TTC549 (cell line): ENCODE data around the gene ELMO3.

ENCODE experiments used
- FAIRE-seq: peaks from 2 replicates; lab custom pipeline; 2012; peaks lifted over from hg19 to GRCh38; lab: Jason Lieb, UNC

The ELMO3 gene, protein sequence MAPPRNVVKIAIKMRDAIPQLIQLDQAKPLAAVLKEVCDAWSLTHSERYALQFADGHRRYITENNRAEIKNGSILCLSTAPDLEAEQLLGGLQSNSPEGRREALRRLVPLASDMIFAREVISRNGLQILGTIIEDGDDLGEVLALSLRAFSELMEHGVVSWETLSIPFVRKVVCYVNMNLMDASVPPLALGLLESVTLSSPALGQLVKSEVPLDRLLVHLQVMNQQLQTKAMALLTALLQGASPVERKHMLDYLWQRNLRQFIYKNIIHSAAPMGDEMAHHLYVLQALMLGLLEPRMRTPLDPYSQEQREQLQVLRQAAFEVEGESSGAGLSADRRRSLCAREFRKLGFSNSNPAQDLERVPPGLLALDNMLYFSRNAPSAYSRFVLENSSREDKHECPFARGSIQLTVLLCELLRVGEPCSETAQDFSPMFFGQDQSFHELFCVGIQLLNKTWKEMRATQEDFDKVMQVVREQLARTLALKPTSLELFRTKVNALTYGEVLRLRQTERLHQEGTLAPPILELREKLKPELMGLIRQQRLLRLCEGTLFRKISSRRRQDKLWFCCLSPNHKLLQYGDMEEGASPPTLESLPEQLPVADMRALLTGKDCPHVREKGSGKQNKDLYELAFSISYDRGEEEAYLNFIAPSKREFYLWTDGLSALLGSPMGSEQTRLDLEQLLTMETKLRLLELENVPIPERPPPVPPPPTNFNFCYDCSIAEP

DNA sequence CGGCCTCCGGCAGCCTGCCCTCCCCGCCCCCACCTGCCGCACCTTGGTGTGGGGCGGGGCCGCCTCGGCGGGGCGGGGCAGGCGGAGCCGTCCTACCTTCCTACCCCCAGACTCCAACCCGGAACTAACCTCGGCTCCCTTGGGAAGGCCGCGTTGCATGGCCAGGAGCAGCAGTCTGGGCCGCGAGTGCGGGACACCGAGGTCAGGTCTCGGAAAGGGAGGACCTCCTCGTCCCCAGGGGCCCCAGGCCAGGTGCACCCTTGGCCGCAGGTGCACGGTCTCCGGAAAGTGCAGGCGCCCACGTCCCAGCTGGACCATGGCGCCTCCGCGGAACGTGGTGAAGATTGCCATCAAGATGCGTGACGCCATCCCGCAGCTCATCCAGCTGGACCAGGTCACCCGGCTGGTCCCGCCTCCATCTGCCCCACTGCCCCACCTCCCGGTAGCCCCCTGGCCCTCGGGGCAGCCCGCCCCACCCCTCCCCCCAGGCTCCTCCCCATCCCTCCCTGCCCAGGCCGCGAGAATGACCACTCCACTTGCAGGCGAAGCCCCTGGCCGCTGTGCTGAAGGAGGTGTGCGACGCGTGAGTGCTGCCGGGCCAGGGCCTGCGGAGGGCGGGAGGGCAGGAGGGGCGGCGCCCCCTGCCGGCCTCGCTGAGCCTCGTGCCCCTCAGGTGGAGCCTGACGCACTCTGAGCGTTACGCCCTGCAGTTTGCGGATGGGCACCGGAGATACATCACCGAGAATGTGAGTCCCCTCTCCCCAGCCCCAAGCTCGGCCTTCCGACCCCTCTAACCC is at the start of gene ELMO3:
ELMO3 (plus strand) TSS at position 121 of the 797 bp plus-strand sequence; CDS start at position 317, 196 bp downstream.
- no peak for FAIRE-seq

DNA sequence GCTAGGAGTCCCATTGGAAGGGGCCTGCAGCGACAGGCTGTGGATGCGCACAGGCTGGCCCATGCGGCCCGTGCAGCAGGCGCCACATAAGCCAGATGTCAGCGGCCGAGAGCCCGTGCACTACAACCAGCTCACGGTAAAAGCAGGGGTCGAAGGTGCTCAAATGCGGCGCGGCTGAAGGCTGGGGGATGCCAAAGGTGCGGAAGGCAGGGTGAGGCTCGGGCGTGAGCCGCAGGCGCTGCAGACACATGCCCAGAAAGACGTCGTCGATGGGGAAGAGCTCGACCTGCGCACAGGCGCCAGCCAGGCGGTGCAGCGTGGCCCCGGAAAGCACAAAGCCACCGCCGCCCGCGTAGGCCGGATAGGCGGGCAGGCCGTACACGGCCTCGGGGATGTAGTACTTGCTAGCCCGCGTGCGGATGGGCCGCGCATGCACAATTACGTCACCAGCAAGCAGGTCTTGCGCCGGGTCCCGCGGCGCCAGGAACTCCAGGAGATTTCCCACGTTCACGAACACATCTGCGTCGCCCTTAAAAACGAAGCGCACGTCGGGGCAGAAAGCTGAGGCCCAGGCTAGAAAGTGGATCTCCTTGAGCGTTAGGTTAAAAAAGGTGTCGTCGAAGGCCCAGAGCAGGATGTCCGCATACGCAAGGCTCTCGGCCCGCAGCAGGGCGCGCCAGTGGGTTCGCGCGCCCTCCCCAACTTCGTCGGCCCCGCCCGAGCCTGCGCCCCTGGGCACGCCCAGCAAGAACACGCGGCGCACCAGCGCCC is 49.5 kb upstream of the ELMO3 start:
- FAIRE-seq, result no peak

DNA sequence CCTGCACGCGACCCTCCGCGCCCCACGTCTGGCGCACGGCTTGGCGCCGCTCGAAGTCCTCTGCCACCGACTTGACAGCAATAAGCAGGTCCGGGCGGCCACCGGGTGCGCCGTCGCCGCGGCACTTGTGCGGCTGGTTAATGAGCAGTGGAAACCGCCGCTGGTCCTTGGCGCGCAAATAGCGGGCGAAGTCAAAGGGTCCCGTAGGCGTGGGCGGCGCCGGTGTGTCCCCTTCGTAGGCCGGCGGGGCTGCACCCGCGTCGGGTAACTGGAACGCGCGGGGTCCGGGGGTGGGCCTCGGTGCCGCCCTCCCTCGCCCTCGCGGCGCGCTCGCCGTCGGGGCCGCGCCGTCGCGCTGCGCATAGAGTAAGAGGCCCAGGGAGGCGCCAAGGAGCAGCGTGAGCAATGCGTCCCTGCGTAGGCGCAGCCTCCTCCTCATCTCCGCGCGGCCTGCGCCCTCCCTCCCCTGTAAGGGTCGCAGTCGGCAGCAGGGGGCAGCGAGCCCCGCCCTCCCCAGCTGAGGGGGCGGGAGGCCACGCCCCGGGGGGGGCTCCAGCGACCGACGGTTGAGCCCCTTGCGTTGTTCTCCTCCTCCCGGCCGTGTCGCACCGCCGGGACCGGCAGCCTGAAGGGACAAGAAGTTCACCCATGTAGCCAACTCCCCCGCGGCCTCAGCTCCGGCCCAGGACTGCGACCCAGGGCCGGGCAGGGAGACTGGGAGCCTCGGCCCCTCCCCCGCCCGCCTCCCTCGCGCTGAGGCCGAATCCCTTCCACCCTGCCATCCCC is 48.7 kb upstream of the ELMO3 start:
- no peak for FAIRE-seq

DNA sequence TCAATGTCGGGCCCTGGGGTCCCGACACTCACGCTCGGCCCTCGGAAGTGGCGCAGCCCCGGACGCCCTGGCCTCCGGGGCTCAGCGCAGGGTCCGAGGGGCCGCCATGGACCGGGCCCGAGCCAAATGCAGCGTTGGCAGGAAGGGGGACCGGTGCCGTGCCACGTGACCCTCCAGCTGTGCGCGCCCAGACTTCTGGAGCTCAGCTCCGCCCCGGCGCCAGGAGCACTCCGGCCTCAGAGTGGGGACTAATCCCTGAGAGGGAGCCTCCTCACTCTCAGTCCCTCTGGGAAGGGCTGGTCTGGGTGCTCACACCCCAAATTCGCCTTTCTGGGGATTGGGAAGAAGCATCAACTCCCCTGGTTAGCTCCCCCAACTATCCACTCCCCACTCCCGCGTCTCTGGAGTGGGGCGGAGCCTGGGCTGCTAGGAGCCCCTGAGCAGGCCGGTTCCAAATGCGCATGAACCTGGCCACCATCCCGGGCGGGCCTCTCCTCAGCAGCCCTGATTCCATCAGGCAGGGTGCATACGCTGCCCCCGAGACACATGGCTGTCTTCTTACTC is 48.0 kb upstream of the ELMO3 start, which contains the start of gene B3GNT9:
B3GNT9 (minus strand) TSS at position 166 of the 564 bp plus-strand sequence. CDS start 513 bp downstream, outside the sequence.
- FAIRE-seq, result no peak

DNA sequence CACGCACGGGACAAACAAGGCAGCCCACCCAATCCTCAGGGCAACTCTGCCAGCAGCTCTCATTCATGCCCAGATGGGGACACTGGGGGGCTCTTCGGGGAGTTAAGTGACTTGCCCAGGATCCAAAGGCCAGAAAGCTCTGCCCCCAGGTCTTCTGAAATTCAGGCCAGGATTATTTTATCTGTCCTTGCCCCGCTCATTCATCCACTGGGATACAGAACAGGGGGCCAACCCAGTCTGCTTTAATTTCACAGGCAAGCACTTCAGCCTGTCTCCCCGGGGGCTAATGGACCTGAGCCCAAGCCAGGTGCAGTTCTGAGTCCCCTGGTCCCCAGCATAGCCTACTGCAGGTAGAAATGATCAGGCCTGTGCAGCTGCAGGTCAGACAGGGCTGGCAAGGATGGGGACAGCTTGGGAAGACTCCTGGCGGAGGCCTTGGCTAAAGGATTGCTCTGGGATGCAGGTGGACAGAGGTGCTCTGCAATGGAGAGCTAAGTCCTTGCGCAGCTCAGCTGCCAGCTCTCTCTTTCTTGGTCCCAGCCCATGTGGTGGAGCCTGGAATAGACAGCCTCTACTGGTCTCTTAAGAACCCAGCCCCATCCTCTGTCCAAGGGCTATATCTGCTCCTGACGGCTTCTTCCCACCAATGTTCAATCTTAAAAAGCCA is 47.4 kb upstream of the ELMO3 start:
- FAIRE-seq, result no peak

DNA sequence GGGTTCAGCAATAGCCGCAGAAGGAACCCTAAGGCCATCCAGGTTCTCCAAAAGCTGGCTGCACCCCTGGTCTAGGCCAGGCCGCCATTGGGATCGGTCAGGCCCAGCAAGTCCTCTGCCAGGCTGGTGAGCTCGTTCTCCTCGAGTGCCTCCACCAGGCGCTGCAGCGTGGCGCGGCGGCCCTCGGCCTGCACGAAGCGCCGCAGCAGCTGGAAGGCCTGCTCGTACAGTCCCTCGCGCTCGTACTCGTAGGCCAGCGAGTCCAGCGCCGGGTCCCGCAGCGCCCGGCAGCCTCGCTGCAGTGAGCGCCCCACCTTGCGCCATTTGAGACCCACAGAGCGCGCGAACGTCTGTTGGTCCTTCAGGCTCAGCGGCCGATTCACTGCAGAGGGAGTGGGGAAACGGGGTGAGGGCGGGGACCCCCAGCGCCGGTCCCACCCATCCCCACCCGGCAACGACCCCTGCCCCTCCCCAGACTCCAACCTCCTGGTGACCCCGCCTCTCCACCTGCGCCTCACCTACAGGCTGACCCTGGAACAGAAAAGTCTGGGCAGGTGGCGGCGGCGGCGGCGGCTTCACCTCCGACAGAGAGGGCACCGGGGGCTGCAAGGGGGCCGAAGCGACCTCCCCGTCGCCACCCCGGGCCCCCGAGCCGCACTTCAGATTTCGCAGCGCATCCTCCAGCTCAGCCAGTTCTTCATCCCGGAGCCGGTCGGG is 44.2 kb upstream of the ELMO3 start:
- no peak for FAIRE-seq

DNA sequence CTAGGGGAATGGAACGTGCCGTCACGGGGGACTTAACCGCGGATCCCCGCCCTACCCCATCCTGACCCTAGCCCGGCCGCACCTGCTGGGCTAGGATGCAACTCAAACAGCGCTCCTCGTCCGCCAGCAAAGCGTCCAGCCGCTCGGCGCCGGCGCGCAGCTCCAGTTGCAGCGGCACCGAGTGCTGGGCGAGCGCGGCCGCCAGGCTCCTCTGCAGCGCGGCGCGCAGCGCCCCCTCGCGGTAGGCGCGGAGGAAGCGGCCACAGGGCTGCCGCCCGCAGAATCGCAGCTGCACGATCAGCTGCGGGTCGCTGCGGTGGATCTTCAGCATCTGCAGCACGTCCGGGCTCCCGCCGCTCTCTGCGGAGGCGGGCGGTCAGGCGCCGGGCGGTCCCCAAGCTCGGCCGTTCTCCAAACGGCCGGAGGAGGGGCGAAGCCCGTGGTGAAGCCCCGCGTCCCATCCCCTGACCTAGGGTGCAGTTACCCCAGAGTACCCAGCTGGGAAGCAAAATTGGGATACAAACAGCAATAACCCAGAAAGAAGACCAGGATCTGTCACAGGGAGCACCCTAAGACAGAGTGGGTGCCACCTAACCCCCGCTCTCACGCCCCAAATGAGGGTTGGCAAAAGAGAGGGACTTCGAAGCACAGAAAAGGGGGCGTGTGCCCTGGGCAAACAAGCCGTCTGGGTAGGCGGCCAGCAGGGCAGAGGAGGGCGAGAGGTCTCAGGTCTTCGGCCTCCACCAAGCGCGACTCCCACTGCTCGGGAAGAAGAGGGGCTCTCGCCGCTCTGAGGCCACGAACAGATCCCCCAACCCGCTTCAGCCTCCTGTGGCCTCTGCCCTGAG is 43.4 kb upstream of the ELMO3 start:
- no peak for FAIRE-seq

DNA sequence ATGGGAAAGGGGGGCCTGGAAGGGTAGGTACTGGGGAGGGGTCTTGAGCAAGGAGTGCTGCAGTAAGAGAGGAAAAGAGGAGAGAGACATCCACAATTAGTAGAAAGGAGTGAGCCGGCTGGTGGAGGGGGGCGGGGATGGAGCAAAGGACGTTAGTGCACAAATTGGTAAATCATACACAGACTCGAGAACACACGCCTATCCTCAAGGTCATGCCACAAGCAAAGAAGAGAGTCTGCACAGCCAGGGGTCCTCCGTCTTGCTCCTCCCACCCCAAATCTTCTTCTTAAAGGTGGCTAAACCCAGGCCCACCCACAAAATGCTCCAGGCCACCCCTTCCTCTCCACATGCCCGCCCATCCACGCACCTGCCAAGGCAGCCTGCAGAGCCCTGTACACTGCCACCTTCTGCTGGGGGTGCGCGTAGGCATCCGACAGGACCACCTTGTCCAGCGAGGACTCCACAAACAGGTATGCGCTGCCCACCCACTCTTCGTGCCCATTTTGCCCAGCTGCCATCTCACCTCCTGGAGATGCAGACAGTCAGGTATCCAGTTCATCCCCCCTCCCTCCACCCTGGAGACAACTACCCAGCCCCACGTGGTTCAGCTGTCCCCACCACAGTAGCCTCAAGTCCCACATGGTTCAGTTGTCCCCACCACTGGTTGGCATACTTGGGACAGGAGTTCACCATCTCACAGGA is 42.6 kb upstream of the ELMO3 start:
- no peak for FAIRE-seq

DNA sequence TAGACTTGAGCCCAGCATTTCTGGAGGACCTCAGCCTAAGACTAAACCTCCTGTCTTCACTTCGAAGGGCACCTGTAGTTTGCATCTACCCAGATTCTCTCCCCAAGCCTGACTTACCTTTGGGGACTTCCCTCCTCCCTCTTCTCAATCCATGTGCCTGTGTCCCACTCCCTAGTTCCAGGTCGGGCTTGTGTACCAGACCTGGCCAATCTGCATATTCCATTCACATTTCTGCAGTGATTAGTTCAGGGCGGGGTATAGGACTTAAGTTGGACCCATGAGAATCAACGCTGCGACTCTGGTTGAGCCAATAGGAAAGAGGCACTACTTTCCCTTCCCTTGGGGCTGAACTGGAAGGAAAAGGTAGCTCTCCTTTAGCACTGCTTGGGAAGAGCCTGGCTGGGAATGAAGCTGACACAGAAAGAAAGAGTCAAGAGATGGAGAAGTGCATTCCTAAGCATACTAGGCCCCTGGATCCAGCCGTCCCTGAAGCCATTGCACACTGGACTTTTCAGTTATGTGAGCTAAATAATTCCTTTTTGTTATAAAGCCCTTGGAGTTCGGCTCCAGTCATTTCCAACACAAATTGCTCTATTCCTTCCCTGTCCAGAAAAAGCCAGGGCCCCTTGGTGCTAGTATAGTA is 41.7 kb upstream of the ELMO3 start:
- FAIRE-seq, result no peak

DNA sequence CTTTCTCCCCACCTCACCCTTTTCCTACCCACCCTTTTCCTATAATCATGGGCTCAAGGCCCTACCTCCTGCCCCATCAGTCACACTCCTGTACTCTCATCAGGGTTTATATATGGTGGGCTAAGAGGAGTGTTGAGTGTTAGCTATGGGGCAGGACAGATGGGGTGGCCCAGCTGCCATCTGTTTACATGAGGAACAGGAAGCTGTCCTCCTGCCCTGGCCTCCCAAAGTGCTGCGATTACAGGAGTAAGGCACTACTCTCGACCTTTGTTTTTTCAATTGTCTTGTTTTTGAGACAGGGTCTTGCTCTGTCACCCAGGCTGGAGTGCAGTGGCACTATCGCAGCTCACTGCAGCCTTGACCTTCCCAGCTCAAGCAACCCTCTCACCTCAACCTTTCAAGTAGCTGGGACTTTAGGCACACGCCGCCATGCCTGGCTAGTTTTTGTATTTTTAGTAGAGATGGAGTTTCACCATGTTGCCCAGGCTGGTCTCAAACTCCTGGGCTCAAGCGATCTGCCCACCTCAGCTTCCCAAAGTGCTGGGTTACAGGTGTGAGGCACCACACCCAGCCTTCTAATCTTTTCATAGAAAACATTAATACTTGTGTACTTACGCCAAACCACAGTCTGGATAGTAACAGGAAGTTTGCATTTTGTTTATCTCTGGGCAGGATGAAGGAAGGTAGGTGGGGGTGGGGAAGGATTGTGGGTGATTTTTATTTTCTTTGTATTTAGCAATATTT is 40.9 kb upstream of the ELMO3 start:
- FAIRE-seq, result no peak

DNA sequence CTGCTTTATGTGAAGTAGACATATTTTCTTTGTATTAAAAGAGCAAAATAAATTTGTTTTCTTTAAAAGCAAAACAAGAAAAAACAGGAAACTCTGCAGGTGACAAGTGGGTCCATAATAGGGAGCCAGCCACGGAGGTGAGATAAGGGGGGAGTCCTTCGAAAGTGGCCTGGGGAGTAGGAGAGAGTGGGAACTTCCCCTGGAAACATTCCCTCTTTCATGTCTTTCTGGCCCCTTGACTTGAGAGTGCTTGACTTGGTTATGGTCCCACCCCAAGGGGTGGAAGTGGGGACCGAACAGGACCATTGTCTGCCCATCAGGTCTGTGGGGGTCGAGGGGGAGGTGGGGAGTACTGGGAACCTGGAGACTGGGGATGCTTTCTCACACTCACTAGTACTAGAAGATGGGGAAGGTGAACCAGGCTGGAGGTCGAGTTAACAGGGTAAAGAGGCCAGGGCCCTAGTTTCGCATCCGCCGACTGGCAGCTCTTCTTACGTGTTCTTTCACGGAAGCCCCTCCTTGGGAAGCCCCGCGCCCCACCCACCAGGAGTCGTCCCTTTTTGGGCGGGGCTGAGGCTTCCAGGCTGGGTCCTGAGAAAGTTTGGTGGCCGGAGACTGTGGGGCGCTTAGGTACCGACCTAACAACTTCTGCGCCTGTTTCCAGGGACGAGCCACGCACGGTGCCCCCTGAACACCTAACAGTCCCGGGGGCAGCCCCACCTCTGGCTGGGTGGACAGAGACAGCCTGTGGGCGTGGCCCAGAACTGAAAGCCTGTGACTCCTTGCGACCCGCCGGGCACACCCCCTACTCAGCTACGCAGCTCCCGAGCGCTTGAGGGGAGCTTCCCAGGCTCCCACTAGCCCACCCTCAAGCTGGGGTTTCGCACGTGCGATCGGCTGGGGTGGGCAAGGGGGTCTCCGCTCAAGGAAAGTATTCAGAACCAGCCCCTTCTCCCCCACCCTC is 40.0 kb upstream of the ELMO3 start:
- FAIRE-seq, result no peak

DNA sequence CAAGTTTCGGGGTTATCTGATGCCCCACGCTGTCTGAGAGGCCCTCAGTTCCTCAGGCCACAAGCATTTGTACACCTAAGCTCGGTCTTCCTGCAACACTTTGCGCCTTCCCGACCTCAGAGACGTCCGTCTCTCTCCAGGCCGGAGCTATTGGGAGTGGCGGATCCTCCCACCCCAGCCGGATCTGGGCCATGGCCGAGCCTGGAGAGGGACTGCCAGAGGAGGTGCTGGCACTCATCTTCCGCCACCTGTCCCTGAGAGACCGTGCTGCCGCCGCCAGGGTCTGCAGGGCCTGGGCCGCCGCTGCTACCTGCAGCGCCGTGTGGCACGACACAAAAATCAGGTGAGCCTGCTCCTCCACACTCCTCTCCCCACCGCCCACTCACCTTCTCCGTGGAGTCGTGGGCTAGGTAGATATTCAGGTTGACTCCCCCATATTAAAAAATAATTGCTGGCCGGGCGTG is 37.3 kb upstream of the ELMO3 start:
- FAIRE-seq, result no peak

DNA sequence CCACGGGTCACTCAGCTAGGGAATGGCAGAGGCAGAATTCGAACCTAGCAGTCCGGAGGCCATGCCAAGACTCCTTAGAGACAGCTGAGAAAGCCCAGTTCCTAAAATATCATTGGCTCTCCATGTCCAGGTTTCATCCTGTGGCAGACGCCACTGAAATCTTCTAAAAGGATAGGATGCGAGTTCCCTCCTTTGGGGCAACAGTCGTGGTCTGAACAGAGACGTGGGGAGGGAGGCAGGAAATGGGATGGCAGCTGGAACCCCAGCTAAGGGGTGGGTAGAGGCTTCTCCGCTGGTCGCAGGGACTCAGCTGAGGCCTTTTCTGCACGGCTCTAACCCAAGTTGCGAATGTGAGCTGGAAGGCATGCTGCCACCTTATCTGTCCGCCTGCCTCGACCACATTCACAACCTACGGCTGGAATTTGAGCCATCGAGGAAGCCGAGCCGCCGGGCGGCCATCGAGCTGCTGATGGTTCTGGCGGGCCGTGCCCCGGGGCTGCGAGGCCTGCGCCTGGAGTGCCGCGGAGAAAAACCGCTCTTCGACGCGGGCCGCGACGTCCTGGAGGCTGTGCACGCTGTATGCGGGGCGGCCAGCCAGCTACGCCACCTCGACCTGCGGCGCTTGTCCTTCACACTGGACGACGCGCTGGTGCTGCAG is 36.3 kb upstream of the ELMO3 start:
- FAIRE-seq, result peak; percentile 28

DNA sequence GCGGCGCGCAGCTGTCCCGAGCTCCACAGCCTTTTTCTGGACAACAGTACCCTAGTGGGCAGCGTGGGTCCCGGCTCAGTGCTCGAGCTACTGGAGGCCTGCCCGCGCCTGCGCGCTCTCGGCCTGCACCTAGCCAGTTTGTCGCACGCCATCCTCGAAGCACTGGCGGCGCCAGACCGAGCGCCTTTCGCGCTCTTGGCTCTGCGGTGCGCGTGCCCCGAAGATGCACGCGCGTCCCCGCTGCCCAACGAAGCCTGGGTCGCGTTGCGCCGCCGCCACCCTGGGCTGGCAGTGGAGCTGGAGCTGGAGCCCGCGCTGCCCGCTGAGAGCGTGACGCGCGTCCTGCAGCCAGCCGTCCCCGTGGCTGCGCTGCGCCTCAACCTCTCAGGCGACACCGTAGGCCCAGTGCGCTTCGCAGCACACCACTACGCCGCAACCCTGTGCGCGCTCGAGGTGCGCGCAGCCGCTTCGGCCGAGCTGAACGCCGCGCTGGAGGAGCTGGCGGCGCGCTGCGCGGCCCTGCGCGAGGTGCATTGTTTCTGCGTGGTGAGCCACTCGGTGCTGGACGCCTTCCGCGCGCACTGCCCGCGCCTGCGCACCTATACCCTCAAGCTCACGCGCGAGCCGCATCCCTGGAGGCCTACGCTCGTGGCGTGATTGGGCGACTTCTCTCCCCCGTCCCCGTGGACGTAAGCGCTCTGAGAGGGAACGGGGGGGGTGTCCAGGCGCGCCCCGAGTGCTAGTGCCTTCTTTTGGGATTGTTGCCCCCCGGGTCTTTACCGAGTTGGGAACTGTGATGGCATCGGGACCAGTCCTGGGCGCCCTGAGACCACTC is 35.5 kb upstream of the ELMO3 start:
- no peak for FAIRE-seq
